ENCODE data around the gene NOX3.
"Not testable (repeated sequence)": the region's sequence is repeated elsewhere in the genome, so short reads cannot be mapped to it uniquely, and the experiment has no call there.

NOX3 gene

GRCh38 chr6:155362968-155363632 is 92.5 kb downstream of the NOX3 start:
- not testable (repeated sequence) for DNase-seq

- DNase-seq, result no peak
Measured at GRCh38 chr6:155354167-155354566, 101.5 kb downstream of the NOX3 start.

DNA sequence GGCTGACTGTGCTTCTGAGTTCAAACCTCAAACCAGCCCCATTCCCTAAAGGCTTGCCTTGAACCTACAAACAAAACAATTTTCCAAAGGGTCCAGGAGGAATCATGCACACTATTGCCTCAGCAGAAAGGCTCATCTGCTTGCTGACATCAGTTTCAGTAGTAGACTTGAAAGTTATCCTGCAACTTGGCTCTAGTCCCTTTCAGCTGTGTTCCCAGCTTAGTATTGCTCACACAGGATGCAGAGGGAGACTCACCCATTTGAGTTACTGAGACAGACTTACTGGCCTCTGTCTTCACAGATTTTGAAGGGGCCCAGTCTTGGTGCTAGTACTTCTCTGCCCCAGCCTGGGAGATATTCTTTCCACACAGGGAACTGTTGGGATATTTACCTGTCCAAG is 102.8 kb downstream of the NOX3 start:
- no peak for DNase-seq

GRCh38 chr6:155352130-155352420 is 103.6 kb downstream of the NOX3 start:
- DNase-seq, result no peak

GRCh38 chr6:155351273-155352129 is 104.1 kb downstream of the NOX3 start:
- DNase-seq, result no peak

DNA sequence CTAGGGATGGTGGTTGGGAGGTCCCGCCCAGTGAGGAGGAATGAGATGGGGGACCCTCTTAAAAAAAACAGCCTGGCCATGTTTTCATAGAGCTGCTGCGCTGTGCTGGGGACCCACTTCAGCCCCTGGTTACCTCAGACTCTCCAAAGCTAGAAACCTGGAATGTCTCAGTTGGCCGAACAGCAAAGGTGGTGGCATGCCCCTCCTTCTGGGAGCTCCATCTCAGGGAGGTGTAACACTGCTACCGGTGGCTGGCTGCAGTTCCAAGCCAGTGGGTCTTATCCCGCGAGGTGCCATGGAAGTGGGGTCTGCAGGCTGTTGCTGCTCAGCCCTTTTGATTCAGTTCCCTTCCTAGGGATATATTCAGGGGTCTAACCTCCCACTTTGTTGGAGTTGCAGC is 105.7 kb downstream of the NOX3 start:
- DNase-seq, result no peak

DNA sequence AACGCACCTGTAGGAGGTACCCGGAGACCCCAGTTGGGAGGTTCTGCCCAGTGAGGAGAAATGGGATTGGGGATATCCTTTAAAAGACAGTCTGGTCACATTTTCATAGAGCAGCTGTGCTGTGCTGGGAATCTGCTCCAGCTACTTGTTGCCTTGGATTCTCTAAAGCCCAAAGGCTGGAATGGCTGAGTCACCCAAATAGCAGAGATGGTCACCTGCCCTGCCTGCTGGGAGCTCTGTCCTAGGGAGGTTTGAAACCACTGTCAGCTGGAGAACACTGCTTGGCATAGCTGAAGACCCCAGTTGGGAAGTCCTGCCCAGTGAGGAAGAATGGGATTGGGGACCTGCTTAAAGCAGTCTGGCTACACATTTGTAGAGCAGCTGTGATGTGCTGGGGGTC is 106.5 kb downstream of the NOX3 start:
- no peak for DNase-seq

DNA sequence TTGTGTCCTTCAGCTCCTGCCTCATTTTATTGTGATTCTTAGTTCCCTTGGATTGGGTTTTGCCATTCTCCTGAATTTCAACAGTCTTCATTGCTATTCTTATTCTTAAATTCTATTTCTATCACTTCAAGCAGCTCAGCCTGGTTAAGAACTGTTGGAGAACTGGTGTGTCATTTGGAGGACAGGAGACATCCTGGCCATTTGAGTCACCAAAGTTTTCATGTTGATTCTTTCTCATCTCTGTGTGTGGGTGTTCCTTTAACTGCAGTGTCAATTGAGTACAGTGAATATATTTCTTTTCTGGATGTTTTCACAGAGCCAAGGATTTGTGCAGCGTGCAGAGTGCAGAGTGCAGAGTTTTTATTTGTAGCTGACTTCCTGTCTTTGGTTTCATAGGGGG is 107.8 kb downstream of the NOX3 start:
- no peak for DNase-seq

- no peak for DNase-seq
Measured at GRCh38 chr6:155346957-155347356, 108.7 kb downstream of the NOX3 start.

All from NCI-H524 treated with DMSO at 0.1 percent for 48 hours (cell line).